Loucy (cell line): Measurements from ENCODE around the gene C5orf46.

Experiments
- EZH2phosphoT487 ChIP-seq: fragments of 200-600 bp; IDR thresholded peaks from 2 replicates; pipeline ENCODE4 v1.6.1; 2018; ENCODE audit warnings: antibody characterized with exemption, mild to moderate bottlenecking, moderate library complexity, borderline replicate concordance
- TF ChIP-seq, protein P1 (sequence below): fragments of 200-600 bp; sonication (generic); conservative IDR thresholded peaks from 2 replicates; pipeline ENCODE4 v1.5.1; 2014; ENCODE audit warnings: mild to moderate bottlenecking, antibody characterized with exemption, low read length

DNA sequence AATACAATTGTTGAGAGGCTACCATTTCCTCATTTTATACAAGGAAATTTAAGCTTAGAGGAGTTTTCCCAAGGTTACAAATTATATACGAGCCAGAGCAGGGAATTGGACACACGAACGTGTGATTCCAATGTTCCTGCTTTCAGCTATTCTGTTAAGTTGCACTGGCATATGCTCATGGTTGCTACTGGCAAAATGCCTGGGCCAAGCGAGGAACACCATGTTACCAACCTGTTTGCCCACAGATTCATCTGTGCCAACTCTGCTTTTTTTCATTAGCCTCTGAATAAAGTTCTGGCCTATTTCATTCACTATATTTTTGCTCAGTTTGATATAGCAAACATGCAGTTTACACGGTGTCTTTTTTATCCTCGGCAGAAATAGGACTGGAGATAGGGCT, 5.1 kb upstream of the C5orf46 start:
- TF ChIP-seq, protein P1, sequence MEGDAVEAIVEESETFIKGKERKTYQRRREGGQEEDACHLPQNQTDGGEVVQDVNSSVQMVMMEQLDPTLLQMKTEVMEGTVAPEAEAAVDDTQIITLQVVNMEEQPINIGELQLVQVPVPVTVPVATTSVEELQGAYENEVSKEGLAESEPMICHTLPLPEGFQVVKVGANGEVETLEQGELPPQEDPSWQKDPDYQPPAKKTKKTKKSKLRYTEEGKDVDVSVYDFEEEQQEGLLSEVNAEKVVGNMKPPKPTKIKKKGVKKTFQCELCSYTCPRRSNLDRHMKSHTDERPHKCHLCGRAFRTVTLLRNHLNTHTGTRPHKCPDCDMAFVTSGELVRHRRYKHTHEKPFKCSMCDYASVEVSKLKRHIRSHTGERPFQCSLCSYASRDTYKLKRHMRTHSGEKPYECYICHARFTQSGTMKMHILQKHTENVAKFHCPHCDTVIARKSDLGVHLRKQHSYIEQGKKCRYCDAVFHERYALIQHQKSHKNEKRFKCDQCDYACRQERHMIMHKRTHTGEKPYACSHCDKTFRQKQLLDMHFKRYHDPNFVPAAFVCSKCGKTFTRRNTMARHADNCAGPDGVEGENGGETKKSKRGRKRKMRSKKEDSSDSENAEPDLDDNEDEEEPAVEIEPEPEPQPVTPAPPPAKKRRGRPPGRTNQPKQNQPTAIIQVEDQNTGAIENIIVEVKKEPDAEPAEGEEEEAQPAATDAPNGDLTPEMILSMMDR, result no peak
- TF ChIP-seq EZH2phosphoT487, result no peak
